ENCODE results near the gene BDP1.
A peak's percentile ranks its signal among the peaks of the same experiment; 100 is the strongest.

The BDP1 gene

DNA sequence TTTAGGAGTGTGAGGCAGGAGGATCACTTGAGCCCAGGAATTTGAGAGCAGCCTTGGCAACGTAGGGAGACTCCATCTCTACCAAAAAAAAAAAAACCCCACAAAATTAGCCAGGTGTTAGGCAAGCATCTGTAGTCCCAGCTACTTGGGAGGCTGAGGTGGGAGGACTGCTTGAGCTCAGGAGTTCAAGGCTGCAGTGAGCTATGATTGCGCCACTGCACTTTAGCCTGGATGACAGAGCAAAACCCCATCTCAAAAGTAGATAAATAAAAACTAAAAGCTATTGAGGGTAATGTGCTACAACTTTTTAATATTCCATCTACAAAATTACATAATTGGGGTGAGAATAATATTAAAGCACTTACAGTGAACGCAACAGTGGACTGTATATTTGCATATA is 5.9 kb downstream of the BDP1 start:
- no peak for DNase-seq (ENCODE audit: low read depth)
- H3K4me3 ChIP-seq (ENCODE audit: low read depth, low read length), result no peak overlapping the region
- no peak for TF ChIP-seq MYC (IDR thresholded peaks at IDR 0.05; ENCODE audit: low read depth, low read length)

DNA sequence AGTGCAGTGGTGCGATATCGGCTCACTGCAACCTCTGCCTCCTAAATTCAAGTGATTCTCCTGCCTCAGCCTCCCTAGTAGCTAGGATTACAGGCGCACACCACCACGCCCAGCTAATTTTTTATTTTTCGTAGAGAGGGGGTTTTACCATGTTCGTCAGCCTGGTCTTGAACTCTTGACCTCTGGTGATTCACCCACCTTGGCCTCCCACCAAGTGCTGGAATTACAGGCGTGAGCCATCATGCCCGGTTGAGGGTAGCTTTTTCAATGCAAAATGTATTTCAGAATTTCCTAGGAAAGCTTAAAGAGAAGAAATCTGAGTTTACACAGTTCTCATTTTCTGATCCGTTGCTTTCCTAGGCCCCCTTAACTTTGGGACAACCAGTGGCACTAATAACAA is 15.7 kb downstream of the BDP1 start:
- TF ChIP-seq, protein P1, sequence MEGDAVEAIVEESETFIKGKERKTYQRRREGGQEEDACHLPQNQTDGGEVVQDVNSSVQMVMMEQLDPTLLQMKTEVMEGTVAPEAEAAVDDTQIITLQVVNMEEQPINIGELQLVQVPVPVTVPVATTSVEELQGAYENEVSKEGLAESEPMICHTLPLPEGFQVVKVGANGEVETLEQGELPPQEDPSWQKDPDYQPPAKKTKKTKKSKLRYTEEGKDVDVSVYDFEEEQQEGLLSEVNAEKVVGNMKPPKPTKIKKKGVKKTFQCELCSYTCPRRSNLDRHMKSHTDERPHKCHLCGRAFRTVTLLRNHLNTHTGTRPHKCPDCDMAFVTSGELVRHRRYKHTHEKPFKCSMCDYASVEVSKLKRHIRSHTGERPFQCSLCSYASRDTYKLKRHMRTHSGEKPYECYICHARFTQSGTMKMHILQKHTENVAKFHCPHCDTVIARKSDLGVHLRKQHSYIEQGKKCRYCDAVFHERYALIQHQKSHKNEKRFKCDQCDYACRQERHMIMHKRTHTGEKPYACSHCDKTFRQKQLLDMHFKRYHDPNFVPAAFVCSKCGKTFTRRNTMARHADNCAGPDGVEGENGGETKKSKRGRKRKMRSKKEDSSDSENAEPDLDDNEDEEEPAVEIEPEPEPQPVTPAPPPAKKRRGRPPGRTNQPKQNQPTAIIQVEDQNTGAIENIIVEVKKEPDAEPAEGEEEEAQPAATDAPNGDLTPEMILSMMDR (IDR thresholded peaks at IDR 0.05; ENCODE audit: low read depth, low read length), result no peak
- TF ChIP-seq MAX (IDR thresholded peaks at IDR 0.05; ENCODE audit: low read depth, low read length), result no peak
- TF ChIP-seq MYC (IDR thresholded peaks at IDR 0.05; ENCODE audit: low read depth, low read length), result no peak
- no peak for TF ChIP-seq POLR2A (IDR thresholded peaks at IDR 0.05; ENCODE audit: extremely low read depth, insufficient read length)
- DNase-seq (ENCODE audit: low read depth), result no peak

DNA sequence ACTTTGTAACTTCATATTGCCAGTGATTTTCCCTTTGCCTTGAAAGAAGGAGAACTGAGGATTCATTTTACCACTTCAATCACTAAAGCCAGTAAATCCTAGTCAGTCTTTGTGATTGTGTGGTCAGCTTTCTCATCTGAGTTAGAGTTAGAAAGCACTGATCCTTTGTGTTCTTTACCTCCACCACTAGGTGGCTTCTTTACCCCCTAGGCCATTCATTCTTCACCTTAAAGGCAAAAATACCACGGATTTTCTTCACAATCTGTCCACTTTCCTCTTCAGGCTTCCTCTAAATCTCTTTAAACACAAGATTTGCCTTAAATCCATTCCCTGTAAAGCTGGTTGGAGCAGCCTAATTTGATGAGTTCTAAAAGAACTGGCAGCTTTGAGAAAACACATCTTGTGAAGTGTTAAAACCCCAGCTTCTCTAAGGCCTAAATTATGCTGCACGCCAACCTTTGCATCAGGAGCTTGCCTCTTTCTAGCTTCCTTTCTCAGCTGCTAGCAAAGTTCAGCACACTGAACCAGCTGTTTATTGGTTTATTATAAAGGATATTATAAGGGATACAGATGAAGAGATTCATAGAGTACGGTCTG is 20.4 kb downstream of the BDP1 start:
- TF ChIP-seq POLR2A (IDR thresholded peaks at IDR 0.05; ENCODE audit: extremely low read depth, insufficient read length), result no peak
- TF ChIP-seq, protein P1 (IDR thresholded peaks at IDR 0.05; ENCODE audit: low read depth, low read length), result peak; percentile 70
- no peak for TF ChIP-seq MAX (IDR thresholded peaks at IDR 0.05; ENCODE audit: low read depth, low read length)
- no peak for TF ChIP-seq MYC (IDR thresholded peaks at IDR 0.05; ENCODE audit: low read depth, low read length)
- no peak overlapping the region for H3K4me3 ChIP-seq (ENCODE audit: low read depth, low read length)
- DNase-seq (ENCODE audit: low read depth), result peak; percentile 36

More for the DNA sequence above, 15.7 kb downstream of the BDP1 start:
- H3K4me3 ChIP-seq (ENCODE audit: low read depth, low read length), result no peak overlapping the region

DNA sequence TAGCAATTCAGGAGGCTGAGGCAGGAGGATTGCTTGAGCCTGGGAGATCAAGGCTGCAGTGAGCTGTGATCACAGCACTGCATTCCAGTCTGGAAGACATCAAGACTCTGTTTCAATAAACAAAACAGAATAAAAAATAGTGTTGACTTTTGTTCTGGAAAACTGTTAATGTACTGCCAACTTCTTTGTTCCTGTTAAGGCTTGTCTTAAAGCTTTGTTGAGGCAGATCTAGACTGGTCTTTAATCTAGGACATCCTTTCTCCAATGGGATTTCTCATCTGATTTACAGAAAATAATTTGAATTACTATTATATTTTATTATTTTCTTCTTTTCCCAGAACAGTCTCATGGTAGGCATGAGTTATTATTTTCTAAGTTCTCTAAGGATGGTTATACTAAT is 26.0 kb downstream of the BDP1 start:
- H3K4me3 ChIP-seq (ENCODE audit: low read depth, low read length), result no peak overlapping the region
- no peak for TF ChIP-seq MAX (IDR thresholded peaks at IDR 0.05; ENCODE audit: low read depth, low read length)
- TF ChIP-seq MYC (IDR thresholded peaks at IDR 0.05; ENCODE audit: low read depth, low read length), result no peak
- DNase-seq (ENCODE audit: low read depth), result no peak

DNA sequence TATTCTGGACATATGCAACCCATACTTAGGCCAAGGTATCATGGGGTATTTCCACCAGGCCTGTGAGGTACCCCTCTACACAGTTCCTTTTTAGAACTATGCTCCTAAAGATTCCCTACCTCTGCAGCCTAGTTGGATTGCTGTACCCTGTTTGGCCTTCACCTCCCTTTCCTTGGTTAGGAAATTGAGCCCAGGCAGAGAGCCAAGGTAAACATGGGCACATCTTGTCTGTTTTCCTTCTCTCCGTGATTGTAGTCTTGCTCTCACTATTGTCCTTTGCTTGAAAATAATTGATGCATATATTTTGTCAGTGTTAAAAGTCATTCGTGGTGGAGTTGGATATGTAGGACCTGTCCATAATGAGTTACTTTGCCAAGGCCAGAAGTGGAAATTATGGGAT is 26.7 kb downstream of the BDP1 start:
- H3K4me3 ChIP-seq (ENCODE audit: low read depth, low read length), result no peak overlapping the region
- TF ChIP-seq, protein P1 (IDR thresholded peaks at IDR 0.05; ENCODE audit: low read depth, low read length), result no peak
- TF ChIP-seq MYC (IDR thresholded peaks at IDR 0.05; ENCODE audit: low read depth, low read length) (no peak), MAX (IDR thresholded peaks at IDR 0.05; ENCODE audit: low read depth, low read length) (no peak), POLR2A (IDR thresholded peaks at IDR 0.05; ENCODE audit: extremely low read depth, insufficient read length) (no peak)
- no peak for DNase-seq (ENCODE audit: low read depth)

- TF ChIP-seq MYC (IDR thresholded peaks at IDR 0.05; ENCODE audit: low read depth, low read length) (no peak), POLR2A (IDR thresholded peaks at IDR 0.05; ENCODE audit: extremely low read depth, insufficient read length) (no peak), MAX (IDR thresholded peaks at IDR 0.05; ENCODE audit: low read depth, low read length) (no peak)
- TF ChIP-seq, protein P1 (IDR thresholded peaks at IDR 0.05; ENCODE audit: low read depth, low read length), result no peak
- no peak overlapping the region for H3K4me3 ChIP-seq (ENCODE audit: low read depth, low read length)
- DNase-seq (ENCODE audit: low read depth), result no peak
These were observed 27.9 kb downstream of the BDP1 start for GRCh38 chr5:71483355-71483754.

All from NB4 (cell line).